Stimulated activated naive CD4-positive, alpha-beta T cell (primary cell): ENCODE results near the gene OR8A1.

ENCODE experiments used
- DNase-seq, 6 experiments: peaks; one replicate each; lab custom pipeline; 2025; lab: John Stamatoyannopoulos, UW

Gene OR8A1

DNA sequence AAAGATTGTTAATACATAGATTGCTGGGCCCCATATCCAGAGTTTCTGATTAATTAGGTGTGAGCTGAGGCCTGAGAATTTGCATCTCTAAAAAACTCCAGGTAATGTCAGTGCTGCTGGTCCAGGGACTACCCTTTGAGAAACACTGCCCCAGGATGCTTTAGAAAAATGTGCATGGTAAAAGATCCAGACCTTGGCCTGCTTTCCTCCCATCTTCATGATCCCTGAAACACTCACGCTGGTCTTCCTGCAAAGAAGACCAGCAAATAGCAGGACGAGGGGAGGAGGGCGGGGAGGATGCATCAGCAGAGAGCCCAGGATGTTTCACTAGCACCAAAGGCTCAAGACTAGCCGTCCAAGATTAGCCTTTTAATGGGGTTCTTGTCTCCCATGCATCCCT lies at the start of gene OR8A1:
TSS of gene OR8A1 (plus strand) at position 301 of the 400 bp plus-strand sequence. CDS start 123 bp downstream, outside the sequence.
- DNase-seq: no peak

DNA sequence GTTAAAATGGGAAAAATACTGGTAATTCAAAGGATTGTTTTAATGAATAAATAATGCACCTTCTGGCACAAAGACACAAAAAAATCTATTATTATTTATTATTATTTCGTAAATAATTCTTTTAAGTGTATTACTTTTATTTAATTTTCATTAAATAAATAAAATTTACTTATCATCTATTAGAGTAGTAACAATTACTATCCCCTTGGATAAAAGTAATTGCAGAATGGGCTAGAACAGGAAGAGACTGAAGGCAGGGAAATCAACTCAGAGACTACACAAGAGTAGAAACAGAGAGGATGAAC lies 49.3 kb upstream of the OR8A1 start:
- no peak for DNase-seq

DNA sequence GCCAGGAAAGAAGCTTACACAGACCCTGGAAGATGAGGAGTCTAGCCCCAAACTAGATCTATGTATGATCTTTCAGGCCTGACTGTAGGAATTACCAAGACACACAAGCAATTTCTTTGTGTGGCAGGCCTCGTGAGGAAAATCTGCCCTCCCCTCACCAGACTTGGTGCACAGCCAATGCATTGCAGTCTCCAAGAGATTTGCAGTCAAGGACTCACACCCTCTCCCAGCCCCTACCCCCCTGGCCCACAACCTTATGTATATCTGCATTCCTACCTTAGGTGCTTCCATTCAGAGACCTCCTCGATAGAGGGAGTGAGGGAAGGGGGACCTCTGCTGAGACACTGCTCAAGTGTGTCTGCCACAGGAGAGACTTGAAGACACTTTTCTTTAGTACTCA lies 36.2 kb upstream of the OR8A1 start:
- no peak for DNase-seq

GRCh38 chr11:124534051-124534450 lies 35.7 kb upstream of the OR8A1 start:
- DNase-seq: no peak

DNA sequence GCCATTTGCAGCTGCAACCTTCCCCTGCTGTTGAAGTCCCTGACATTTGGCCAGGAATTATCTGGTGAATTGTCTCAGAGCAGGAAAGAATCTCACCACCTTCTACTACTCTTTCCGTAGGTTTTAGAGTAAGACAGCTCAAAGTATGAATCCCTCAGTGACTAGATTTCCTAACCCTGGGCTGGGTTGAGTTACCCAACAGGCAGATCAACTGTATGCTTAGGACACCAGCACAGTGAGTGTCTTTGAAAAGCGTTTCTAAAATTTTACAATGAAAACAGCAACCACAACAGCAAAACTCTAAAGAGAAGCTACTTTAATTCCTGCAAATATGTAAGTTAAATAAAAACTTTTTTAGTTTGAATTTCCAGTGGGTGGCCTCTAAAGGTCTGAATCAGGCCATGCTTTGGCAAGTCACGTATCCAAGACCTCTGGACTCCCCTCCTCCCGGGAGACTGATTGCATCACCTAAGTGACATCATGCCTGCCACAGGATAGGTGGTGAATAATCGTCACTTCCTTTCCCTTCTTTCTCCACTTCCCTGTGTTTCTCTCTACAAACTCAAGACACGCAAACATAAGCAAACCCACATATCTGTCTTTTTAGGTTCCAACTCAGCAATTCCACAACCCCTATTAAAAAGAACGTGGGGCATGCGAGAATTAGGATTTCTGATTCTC lies 34.1 kb upstream of the OR8A1 start:
- no peak for DNase-seq

DNA sequence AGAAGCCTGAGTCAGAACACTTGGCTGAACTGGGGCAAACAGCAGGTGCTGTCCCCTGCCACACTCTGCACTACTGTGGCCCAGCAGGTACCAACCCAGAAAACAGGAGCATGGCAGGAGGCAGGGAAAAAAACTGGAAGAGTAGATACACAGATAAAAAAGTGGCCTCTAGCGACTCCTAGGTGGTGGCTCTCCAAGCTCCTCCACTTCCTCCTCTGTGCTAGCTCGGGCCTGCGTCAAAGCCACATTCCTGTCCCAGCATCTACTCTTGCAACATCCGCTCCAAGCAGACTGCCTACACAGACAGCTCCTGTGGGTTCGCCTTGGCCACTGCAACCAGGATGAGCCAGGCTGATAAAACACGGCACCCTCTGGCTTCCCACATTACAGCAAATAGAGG lies 33.3 kb upstream of the OR8A1 start:
- DNase-seq: no peak

DNA sequence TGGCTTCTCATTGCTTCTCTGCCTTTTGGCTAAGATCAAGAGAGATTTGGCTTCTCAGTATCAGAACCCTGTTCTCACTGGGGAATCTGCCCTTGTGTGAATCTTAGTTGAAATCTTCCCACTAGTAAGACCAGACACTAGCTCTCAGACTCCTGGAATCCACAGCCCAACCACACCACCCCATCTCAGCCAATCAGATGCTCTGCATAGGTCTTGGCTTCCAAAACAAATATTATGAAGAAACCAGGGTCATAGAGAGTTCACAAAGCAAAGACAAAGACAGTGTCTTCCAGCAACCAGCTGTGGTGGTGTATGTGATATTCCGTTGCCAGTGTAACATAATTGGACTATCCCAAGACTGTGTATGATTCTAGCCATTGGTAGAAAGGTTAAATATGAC lies 31.8 kb upstream of the OR8A1 start:
- DNase-seq: no peak

- DNase-seq: no peak
Observed at GRCh38 chr11:124541204-124541603, 28.6 kb upstream of the OR8A1 start.

DNA sequence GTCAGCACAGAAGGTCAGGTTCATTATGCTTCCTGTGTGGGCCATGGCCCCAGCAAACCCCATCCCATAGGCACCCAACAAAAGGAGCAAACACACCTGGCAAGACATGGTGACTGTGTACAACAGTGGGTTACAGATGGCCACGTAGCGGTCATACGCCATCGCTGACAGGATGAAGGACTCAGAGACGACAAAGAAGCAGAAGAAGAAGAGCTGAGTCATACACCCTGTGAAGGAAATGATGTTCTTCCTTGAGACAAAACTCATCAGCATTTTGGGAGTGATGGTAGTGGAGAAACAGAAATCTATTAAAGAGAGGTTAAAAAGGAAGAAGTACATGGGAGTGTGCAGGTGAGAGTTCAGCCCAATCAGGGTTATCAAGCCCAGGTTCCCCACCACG lies 26.7 kb upstream of the OR8A1 start:
- no peak for DNase-seq

DNA sequence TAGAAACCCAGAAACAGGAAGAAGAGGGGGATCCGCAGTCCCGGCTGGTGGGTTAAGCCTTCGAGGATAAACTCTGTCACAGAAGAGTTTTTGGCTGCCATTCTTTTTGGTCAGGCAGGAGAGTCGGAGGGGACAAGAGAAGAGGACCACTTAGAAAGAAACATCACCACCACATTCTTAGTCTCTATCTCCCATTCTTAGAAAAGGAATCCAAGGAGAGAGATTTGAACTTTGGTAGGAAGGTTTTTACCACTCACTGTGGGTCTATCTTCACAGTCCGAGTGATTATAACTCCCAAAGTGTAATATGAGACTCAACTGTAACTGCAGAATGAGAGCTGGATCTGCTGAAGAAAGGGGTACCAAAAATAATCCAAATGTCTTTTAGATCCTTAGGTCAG lies 26.2 kb upstream of the OR8A1 start, which contains the start of gene OR8B12:
TSS of gene OR8B12 (minus strand) at position 101 of the 400 bp plus-strand sequence. CDS start at position 101, 0 bp downstream.
- no peak for DNase-seq

- no peak for DNase-seq
Observed at GRCh38 chr11:124551189-124551588, 18.6 kb upstream of the OR8A1 start.

DNA sequence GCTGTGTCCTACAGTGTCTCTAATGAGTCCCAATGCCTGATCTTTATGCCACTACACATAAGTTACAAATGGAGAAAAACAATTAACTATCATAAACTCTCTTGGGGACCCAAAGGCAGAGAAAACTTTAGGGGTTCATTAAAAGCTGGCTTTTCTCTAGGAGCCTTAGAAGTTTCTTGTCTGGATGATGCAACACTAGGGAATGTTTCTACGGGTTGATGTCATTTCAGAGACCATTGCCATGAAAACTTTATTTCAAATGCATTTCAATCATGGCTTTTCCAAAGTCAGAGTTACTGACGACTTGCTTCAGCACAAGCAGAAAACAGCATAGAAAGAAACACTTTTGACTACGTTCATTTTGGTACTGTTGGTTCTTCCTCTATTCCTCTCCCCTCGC lies 17.8 kb upstream of the OR8A1 start:
- DNase-seq: no peak

DNA sequence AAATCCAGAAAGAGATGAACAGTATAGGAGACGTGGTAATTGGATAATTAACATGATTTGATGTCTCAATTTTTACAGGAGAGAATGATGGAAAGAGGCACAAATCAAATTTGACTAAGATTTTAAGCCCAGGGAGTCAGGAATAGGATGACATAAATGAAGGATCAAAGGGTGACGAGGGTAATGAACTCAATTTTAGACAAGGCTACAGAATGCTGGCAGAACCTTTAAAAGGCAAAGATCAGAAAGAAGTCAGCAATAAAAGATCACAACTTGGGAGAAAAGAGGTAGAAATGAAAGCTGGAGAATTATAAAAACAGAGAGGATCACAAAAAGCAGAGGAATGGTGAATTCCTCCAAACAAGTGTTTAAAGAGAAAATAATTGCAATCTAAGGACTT lies 13.0 kb upstream of the OR8A1 start:
- DNase-seq: no peak

DNA sequence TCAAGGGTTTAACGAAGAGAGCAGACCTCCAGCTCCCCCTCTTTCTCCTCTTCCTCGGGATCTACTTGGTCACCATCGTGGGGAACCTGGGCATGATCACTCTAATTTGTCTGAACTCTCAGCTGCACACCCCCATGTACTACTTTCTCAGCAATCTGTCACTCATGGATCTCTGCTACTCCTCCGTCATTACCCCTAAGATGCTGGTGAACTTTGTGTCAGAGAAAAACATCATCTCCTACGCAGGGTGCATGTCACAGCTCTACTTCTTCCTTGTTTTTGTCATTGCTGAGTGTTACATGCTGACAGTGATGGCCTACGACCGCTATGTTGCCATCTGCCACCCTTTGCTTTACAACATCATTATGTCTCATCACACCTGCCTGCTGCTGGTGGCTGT lies 363 bp downstream of the OR8A1 start:
- DNase-seq: no peak

- DNase-seq: no peak
Observed at GRCh38 chr11:124577716-124578427, 8.1 kb downstream of the OR8A1 start.

- no peak for DNase-seq
Observed at GRCh38 chr11:124578761-124579160, 9.0 kb downstream of the OR8A1 start.

GRCh38 chr11:124581817-124582216 lies 12.0 kb downstream of the OR8A1 start:
- no peak for DNase-seq

DNA sequence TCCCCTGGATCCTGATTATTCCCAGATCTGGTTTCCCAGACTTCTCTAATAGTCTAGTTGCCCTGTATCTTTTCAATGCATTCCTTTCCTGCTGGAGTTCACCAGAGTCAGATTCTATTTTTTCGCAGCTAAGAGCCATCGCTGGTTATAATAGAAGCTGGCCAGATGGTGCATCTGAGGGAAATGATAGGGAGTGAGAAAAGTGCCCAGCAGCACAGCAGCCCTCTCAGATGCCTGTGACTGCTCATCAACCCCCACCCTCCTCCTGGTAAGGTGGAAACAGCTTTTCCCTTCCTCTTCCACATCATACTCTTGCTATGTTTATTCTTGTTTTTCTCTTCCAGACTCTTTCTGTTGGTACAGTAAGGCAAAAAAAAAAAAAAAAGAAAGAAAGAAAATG lies 12.8 kb downstream of the OR8A1 start:
- DNase-seq: no peak

DNA sequence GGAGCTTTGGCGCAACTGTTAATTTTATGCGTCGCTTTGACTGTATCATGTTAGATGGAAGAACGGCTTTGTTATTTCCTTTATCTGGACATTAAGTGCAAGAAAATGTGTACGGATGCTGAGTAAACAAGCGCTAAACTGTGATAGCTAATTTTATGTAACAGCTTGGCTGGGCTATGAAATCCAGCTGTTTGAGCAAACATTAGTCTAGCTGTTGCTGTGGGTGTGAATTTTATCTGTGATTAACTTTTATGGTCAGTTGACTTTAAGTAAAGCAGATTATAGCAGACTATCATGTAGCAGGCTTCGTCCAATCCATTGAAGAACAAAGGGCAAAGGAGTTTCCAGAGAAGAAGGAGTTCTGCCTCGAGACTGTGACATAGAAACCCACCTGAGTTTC lies 14.0 kb downstream of the OR8A1 start:
- DNase-seq: no peak

DNA sequence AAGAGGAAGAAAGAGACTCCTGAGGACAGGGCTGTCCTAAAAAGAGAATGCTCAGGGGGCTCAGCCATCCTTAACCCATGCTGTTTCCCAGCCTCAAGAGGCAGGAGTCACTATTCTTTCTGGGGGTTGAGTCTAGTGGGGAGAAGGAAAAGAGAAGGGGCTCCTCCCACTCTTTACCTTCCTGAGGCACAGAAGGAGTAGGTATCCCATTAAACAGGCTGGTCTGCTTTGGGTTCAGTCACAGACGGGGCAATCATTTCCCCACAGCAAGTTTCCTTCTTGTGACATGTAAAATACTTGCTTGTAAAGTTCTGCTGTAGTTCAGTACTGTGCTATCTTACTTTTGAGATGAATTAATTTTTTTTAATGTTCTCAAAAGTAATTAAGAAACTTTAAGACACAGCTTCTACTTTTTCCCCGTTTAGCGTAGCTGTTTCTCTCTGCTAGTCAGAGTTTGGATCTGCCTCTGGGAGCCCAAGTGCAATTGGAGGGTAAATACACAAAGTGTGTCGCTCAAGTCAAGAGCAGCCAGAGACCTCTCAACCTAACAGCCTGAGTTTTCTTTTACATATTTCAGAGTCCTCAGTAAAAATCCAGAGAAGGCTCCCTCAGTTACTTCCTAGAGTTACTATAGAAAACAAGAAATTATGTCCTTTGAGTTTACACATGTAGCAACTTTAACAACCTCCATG lies 15.0 kb downstream of the OR8A1 start:
- DNase-seq: no peak

GRCh38 chr11:124586238-124586860 lies 16.6 kb downstream of the OR8A1 start:
- DNase-seq: peak in 3 of 6 experiments; percentile 9 to 31 (median 10)

- DNase-seq: no peak
Observed at GRCh38 chr11:124591430-124591829, 21.6 kb downstream of the OR8A1 start.

DNA sequence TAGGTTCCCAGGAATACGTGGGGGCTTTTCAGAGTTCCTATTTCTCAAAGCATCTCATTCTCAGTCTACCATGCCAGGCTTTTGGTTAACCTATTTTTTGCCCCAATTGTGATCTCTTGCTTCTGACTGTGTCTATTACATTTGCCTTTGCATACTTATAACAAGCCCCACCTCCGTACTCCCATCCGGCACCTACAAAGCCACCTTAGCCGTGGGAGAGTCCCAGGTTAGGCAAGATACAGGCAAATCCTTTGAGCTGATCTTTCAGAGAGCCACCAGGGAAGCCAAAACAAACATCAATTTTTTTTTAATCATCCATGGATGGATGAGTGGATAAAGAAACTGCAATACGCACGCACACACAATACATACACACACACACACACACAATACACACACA lies 22.8 kb downstream of the OR8A1 start:
- no peak for DNase-seq
